Measurements from ENCODE around the gene CTDNEP1.
A peak's percentile ranks its signal among the peaks of the same experiment; 100 is the strongest.

CTDNEP1 gene

DNA sequence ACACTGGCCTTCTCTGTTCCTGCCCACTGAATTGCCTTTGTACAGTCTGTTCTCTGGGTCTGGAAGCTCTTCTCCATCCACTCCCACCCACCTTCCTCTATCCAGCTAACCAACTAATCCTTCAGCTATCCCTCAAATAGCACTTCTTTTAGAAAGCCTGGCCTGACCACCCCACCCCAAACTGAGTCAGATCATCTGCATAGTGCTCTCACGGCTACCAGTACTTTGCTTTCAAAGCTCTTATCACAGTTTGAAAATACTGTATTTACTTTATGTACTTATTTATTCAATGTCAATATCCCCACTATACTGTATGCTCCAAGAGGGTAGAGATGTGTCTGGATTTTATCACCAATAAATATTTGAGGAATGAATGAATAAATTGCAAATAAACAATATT lies 15.2 kb upstream of the CTDNEP1 start:
- TF ChIP-seq YY1 (IDR thresholded peaks at IDR 0.05; ENCODE audit: insufficient read depth, insufficient read length) (no peak), ZNF274 (IDR thresholded peaks at IDR 0.05; ENCODE audit: low read depth, low read length) (no peak), SUZ12 (IDR thresholded peaks at IDR 0.05; ENCODE audit: extremely low read depth, insufficient read depth, insufficient read length) (no peak)
- Histone ChIP-seq H3K4me1 (ENCODE audit: insufficient read depth, insufficient read length) (peaks cover 2% of the 10 kb centered on the region), H3K4me3 (ENCODE audit: insufficient read length, low read depth) (no peak overlapping the region), H3K36me3 (ENCODE audit: insufficient read depth, insufficient read length, low read length) (no peaks in the 10 kb centered on the region), H3K27me3 (ENCODE audit: insufficient read depth, insufficient read length) (peaks cover 21% of the 10 kb centered on the region), H3K9me3 (ENCODE audit: insufficient read depth, low read length) (no peaks in the 10 kb centered on the region), H3K9ac (ENCODE audit: insufficient read length, low read depth) (no peak overlapping the region)
- DNase-seq (ENCODE audit: low read depth, low spot score), result no peak

DNA sequence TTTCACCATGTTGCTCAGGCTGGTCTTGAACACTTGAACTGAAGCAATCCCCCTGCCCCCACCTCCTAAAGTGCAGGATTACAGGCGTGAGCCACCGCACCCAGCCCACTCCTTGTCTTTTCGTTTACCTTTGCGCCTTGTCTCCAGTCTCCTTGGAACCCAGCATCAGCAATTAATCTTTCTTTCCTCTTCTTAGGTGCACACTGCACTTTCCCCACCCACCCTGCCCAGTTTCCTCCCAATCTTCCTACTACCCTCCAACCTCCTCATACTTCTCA lies 12.2 kb upstream of the CTDNEP1 start:
- Histone ChIP-seq H3K4me3 (ENCODE audit: insufficient read length, low read depth) (peak overlapping the region; percentile 59), H3K9ac (ENCODE audit: insufficient read length, low read depth) (peak overlapping the region; percentile 79), H3K4me1 (ENCODE audit: insufficient read depth, insufficient read length) (peaks cover 2% of the 10 kb centered on the region), H3K27me3 (ENCODE audit: insufficient read depth, insufficient read length) (peaks cover 34% of the 10 kb centered on the region), H3K9me3 (ENCODE audit: insufficient read depth, low read length) (no peaks in the 10 kb centered on the region), H3K36me3 (ENCODE audit: insufficient read depth, insufficient read length, low read length) (peaks cover 15% of the 10 kb centered on the region)
- DNase-seq (ENCODE audit: low read depth, low spot score), result no peak
- TF ChIP-seq SUZ12 (IDR thresholded peaks at IDR 0.05; ENCODE audit: extremely low read depth, insufficient read depth, insufficient read length) (no peak), ZNF274 (IDR thresholded peaks at IDR 0.05; ENCODE audit: low read depth, low read length) (no peak), YY1 (IDR thresholded peaks at IDR 0.05; ENCODE audit: insufficient read depth, insufficient read length) (no peak)

DNA sequence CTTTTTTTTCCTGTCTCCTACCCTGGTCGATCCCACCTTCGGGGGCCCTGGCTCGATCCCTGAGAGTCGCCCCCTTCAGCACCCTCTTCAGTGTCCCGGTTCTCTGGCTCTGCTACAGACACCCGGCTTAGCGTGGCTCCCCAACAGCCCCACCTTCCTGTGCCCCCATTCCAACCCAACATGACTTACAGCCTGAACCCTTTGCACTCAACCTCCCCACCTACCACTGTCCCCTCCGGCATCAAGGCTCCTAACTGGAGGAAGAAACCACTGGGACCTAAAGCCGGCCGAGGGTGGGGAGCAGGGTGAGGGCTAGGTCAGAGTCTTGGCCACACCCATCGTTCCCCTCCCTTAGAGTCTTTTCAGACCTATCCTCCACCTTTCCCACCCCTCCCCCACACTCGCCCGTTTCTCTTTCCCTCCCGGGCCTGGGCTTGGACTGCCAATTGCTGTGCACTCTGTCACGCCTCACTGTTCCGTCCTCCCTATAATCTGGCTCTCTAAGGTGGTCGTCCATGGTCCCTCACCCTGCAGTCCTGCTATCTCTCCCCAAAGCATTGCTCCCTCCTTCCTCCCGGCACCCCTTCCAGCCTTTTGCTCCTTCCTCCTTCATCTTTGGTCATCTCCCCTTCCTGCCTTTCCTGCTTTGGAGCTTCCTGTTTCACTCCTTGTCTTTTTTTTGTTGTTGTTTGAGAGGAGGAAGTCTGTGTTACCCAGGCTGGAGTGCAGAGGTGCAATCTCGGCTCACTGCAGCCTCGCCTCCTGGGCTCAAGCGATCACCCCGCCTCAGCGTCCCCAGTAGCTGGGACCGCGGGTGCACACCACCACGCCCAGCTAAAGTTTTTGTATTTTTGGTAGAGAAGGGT lies 11.6 kb upstream of the CTDNEP1 start:
- Histone ChIP-seq H3K27me3 (ENCODE audit: insufficient read depth, insufficient read length) (peaks cover 34% of the 10 kb centered on the region), H3K9ac (ENCODE audit: insufficient read length, low read depth) (peak overlapping the region; percentile 79)
- no peak for DNase-seq (ENCODE audit: low read depth, low spot score)

DNA sequence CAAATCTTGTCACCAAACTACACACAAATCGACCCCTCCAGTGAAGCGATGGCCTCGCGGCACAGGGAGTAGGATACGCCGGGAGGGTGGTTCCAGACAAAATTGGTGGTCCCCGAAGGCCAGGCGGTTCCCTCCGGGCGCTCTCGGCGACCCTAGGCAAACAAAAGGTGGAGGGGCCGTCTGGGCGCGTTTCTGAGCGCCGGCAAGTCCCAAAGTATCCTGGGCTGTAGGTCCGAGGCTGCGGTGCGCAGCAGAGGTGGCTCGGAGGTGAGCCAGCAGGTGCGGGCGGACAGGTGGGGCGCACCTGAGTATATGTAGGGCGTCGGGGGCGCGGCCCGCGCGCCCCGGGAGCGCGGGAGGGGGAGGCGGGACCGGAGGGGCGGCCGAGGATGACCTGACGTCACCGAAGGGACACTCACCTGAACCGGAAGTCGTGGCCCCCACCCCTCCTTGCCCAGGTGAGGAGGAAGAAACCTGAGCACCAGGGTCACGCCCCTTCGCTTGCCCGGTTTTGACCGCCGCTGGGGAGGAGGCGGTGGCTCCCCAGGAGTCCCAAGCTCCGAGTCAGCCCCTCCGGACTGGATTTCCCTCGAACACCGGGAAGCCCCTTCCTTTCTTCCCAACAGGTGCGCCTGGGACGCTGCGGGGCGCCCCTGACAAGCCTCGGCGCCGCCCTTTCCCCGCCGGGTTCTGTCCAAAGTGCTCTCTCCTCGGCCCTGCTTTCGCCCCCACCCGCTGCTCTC lies 10.8 kb upstream of the CTDNEP1 start, which contains the start of gene CLDN7:
TSS of gene CLDN7 (minus strand) at position 287 of the 743 bp plus-strand sequence. CDS start 435 bp downstream, outside the sequence.
- Histone ChIP-seq H3K36me3 (ENCODE audit: insufficient read depth, insufficient read length, low read length) (peaks cover 25% of the 10 kb centered on the region), H3K9me3 (ENCODE audit: insufficient read depth, low read length) (no peaks in the 10 kb centered on the region), H3K27me3 (ENCODE audit: insufficient read depth, insufficient read length) (peaks cover 34% of the 10 kb centered on the region), H3K9ac (ENCODE audit: insufficient read length, low read depth) (peak within 1 kb of the TSS; percentile 81), H3K4me3 (ENCODE audit: insufficient read length, low read depth) (peak within 1 kb of the TSS; percentile 59), H3K4me1 (ENCODE audit: insufficient read depth, insufficient read length) (peaks cover 2% of the 10 kb centered on the region)
- DNase-seq (ENCODE audit: low read depth, low spot score), result no peak
- TF ChIP-seq YY1 (IDR thresholded peaks at IDR 0.05; ENCODE audit: insufficient read depth, insufficient read length) (no peak), ZNF274 (IDR thresholded peaks at IDR 0.05; ENCODE audit: low read depth, low read length) (no peak), SUZ12 (IDR thresholded peaks at IDR 0.05; ENCODE audit: extremely low read depth, insufficient read depth, insufficient read length) (no peak)

More for the DNA sequence above, 11.6 kb upstream of the CTDNEP1 start:
- Histone ChIP-seq H3K4me3 (ENCODE audit: insufficient read length, low read depth) (peak overlapping the region; percentile 59), H3K4me1 (ENCODE audit: insufficient read depth, insufficient read length) (peaks cover 2% of the 10 kb centered on the region), H3K9me3 (ENCODE audit: insufficient read depth, low read length) (no peaks in the 10 kb centered on the region), H3K36me3 (ENCODE audit: insufficient read depth, insufficient read length, low read length) (peaks cover 19% of the 10 kb centered on the region)
- no peak for TF ChIP-seq YY1 (IDR thresholded peaks at IDR 0.05; ENCODE audit: insufficient read depth, insufficient read length)
- no peak for TF ChIP-seq SUZ12 (IDR thresholded peaks at IDR 0.05; ENCODE audit: extremely low read depth, insufficient read depth, insufficient read length)
- no peak for TF ChIP-seq ZNF274 (IDR thresholded peaks at IDR 0.05; ENCODE audit: low read depth, low read length)

DNA sequence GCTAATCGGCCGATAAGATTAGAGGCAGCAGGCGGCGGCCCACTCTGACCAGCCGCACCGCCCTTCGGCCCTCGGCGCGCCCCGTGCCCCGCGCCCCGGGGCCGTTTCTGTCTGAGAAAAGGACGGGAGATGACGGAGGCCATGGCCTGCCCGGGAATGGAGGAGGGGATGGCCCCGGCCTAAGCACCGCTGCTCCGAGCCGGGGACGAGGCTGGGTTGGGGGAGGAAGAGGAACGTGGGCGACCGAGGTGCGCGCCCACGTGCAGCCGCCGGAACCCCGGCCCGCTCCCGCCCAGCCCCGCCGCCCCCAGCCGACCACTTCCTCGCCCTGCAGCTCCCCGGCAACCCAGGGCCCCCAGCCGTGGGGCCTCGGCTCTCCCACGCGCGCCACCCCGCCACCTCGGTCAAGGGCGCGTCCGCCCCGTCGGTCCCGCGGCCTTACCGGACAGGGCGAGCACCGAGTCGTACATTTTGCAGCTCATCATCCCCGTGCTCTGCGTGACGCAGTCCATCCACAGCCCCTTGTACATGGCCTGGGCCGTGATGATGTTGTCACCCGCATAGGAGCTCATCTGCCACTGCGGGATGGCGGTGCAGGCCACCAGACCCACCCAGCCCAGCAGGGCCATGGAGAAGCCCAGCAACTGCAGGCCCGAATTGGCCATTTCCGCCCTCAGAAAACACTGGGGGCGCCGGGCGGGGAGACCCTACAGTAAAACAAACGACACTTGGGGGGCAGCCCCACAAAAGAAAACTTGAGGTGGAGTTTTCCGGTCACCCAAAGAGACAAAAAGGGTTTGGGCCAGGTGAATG lies 10.1 kb upstream of the CTDNEP1 start:
- no peak for DNase-seq (ENCODE audit: low read depth, low spot score)
- H3K36me3 ChIP-seq (ENCODE audit: insufficient read depth, insufficient read length, low read length), result peaks cover 32% of the 10 kb centered on the region
- H3K4me3 ChIP-seq (ENCODE audit: insufficient read length, low read depth), result peak overlapping the region; percentile 59
- no peaks in the 10 kb centered on the region for H3K9me3 ChIP-seq (ENCODE audit: insufficient read depth, low read length)
- H3K9ac ChIP-seq (ENCODE audit: insufficient read length, low read depth), result peak overlapping the region; percentile 81
- TF ChIP-seq YY1 (IDR thresholded peaks at IDR 0.05; ENCODE audit: insufficient read depth, insufficient read length) (no peak), ZNF274 (IDR thresholded peaks at IDR 0.05; ENCODE audit: low read depth, low read length) (no peak), SUZ12 (IDR thresholded peaks at IDR 0.05; ENCODE audit: extremely low read depth, insufficient read depth, insufficient read length) (no peak)
- peaks cover 34% of the 10 kb centered on the region for H3K27me3 ChIP-seq (ENCODE audit: insufficient read depth, insufficient read length)
- peaks cover 2% of the 10 kb centered on the region for H3K4me1 ChIP-seq (ENCODE audit: insufficient read depth, insufficient read length)

DNA sequence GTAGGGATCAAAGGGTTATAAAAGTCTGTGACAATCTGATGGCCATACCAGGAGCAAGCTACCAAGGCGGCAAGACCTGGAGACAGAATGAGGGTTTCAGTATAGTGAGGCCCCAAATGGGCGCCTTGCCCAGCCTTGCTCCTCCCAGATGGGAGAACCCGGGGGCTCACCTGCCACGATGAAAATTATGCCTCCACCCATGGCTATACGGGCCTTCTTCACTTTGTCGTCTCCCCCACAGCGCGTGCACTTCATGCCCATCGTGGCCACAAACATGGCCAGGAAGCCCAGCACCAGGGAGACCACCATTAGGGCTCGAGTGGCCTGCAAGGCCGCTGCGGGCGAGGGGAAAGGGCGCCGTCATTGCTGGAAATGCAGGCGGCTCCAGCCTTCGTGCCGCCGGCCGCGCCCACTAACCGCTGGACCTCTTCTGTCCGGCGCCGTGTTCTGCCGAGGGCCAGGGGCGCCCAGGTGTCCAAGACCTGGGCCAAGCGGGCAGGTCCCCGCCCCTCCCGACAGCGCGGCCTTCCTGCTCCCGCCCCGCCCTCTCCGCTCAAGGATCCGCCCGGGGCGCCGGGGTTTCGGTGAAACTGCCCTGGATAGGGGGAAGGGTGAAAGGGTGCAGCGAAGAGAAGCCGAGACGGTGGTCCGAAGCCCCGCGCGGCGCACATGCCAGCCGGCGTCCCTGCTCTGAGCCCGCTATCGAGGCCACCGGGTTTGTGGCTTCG lies 9.3 kb upstream of the CTDNEP1 start:
- TF ChIP-seq SUZ12 (IDR thresholded peaks at IDR 0.05; ENCODE audit: extremely low read depth, insufficient read depth, insufficient read length) (no peak), ZNF274 (IDR thresholded peaks at IDR 0.05; ENCODE audit: low read depth, low read length) (no peak), YY1 (IDR thresholded peaks at IDR 0.05; ENCODE audit: insufficient read depth, insufficient read length) (no peak)
- Histone ChIP-seq H3K9ac (ENCODE audit: insufficient read length, low read depth) (peak overlapping the region; percentile 81), H3K36me3 (ENCODE audit: insufficient read depth, insufficient read length, low read length) (peaks cover 40% of the 10 kb centered on the region), H3K27me3 (ENCODE audit: insufficient read depth, insufficient read length) (peaks cover 34% of the 10 kb centered on the region), H3K4me1 (ENCODE audit: insufficient read depth, insufficient read length) (peaks cover 2% of the 10 kb centered on the region), H3K9me3 (ENCODE audit: insufficient read depth, low read length) (no peaks in the 10 kb centered on the region), H3K4me3 (ENCODE audit: insufficient read length, low read depth) (peak overlapping the region; percentile 59)
- DNase-seq (ENCODE audit: low read depth, low spot score), result no peak
